NT2/D1 (cell line): Measurements from ENCODE around the gene ATP1A2.

Source experiments
- DNase-seq: peaks from one replicate; pipeline ENCODE4 v3.0.0-alpha.2; 2011; ENCODE audit warnings: low read depth, low spot score
- H3K27me3 ChIP-seq: 2 replicates; pipeline ENCODE4 v1.6.0; 2011; ENCODE audit warnings: mild to moderate bottlenecking; ENCODE audit not compliant: insufficient read length, insufficient read depth
- H3K36me3 ChIP-seq: 2 replicates; pipeline ENCODE4 v1.6.1; 2011; ENCODE audit warnings: mild to moderate bottlenecking, low read length, mixed read lengths; ENCODE audit not compliant: insufficient read depth, insufficient read length
- H3K4me1 ChIP-seq: 2 replicates; pipeline ENCODE4 v1.5.1; 2011; ENCODE audit not compliant: insufficient read depth, insufficient read length
- H3K4me3 ChIP-seq: 2 replicates; pipeline ENCODE4 v1.5.1; 2011; ENCODE audit warnings: low read depth; ENCODE audit not compliant: insufficient read length
- H3K9ac ChIP-seq: 2 replicates; pipeline ENCODE4 v1.6.0; 2011; ENCODE audit warnings: low read depth; ENCODE audit not compliant: insufficient read length
- H3K9me3 ChIP-seq: 2 replicates; pipeline ENCODE4 v1.5.1; 2011; ENCODE audit warnings: mild to moderate bottlenecking, low read length; ENCODE audit not compliant: insufficient read depth
- SUZ12 ChIP-seq: IDR thresholded peaks from 2 replicates; pipeline ENCODE4 v1.6.1; 2011; ENCODE audit not compliant: insufficient read length, insufficient read depth; ENCODE audit errors: extremely low read depth
- YY1 ChIP-seq: IDR thresholded peaks from 2 replicates; pipeline ENCODE4 v1.6.1; 2011; ENCODE audit not compliant: insufficient read length, insufficient read depth
- ZNF274 ChIP-seq: IDR thresholded peaks from 2 replicates; pipeline ENCODE4 v1.6.1; 2011; ENCODE audit warnings: mild to moderate bottlenecking, low read depth, low read length

ATP1A2 gene

DNA sequence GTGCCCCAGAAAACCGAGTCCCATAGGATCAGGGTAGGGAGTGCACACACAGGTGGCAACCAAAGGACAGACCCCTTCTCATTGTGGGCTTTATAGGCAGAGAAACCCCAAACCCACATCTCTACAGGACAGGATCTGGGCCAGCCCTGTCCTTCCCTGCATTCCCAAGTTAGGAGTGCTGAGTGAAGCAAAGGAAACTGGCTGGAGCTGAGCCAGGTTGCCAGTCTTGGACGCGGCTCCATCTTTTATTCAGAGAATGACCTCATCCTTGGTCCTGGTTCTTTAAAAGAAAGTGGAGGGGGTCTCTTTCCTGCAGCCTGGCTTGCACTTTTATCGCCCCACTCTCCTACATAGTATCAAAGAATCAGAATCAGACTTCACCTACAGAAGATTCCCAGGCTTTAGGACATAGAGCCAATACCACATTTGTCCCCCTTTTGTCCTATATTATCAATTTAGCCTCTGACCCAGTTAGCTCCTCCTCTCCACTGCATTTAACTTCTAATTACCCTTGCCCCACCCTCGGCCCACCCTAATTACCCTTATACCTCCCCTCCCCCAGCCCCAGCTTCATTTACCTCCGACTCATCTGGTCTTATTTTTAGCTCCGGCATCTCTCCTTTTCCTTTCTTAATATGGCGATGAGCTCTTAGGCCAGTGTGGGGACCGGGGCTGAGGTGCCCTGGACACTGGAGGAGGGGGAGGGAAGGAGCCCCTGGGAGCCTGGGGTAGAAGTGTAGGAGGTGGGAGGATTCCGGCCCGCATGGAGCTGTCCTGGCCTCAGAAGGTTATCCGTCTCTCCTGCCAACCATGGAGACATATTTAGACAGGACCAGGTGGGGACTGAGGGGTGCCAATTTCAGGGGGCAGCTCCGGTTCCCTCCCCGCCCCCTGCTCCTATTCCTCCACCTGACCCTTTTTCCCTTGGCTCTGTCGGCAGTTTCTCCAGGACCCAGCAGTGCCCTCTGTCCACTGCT lies 74.4 kb downstream of the ATP1A2 start, which contains the start of gene CASQ1:
Gene CASQ1, plus strand, starts transcription at position 927 of the 977 bp plus-strand sequence. CDS start 177 bp downstream, outside the sequence.
- Histone ChIP-seq H3K4me3 (no peak within 1 kb of the TSS), H3K36me3 (no peaks in the 10 kb centered on the region), H3K27me3 (no peaks in the 10 kb centered on the region), H3K9ac (no peak within 1 kb of the TSS), H3K4me1 (peaks cover 21% of the 10 kb centered on the region), H3K9me3 (no peaks in the 10 kb centered on the region)
- no peak for DNase-seq
- TF ChIP-seq SUZ12, result no peak

DNA sequence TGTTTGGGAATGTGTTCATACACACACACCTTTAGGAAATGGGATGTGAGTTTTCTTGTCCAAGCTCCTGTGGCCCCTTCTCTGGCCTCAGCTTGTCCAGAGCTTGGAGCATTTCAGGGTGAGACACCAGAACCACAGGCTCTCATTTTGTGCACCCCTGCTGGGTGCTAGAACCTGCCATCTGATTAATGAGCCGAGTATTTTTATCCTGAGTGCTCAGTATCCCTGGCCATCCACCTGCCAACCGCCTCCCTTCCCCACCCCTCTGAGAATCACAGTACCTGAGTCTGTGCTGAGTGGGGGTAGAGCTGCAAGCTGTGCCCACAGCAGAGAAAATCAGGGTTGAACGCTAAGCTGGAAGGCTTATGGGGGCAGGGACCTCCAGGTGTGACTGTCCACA lies 76.2 kb downstream of the ATP1A2 start:
- TF ChIP-seq ZNF274, result no peak
- TF ChIP-seq YY1, result no peak
- TF ChIP-seq SUZ12, result no peak
- H3K4me3 ChIP-seq, result no peak overlapping the region
- H3K27me3 ChIP-seq, result no peaks in the 10 kb centered on the region
- H3K9ac ChIP-seq, result no peak overlapping the region
- H3K9me3 ChIP-seq, result no peaks in the 10 kb centered on the region
- no peak for DNase-seq
- peaks cover 21% of the 10 kb centered on the region for H3K4me1 ChIP-seq
- no peaks in the 10 kb centered on the region for H3K36me3 ChIP-seq

DNA sequence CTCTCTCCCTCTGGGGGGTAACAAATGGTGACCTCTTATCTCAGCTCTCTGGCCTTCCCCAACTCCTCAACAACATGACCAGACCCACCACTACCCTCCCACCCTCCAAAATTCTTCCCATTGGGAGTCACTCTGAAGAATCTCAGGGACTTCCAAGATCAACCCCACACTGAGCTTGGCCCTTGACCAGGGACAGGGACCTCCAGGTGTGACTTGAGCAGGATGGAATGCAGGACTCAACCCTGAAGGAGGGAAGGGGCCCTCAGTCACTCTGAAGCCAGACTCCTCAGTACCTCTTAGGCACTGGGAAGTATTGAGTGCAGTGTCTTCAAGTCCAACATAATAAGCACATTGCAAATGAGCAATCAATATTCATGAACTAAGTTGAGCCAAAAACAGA lies 76.7 kb downstream of the ATP1A2 start:
- TF ChIP-seq SUZ12 (no peak), ZNF274 (no peak), YY1 (no peak)
- no peaks in the 10 kb centered on the region for H3K9me3 ChIP-seq
- DNase-seq, result no peak
- H3K9ac ChIP-seq, result no peak overlapping the region
- no peak overlapping the region for H3K4me3 ChIP-seq
- no peaks in the 10 kb centered on the region for H3K36me3 ChIP-seq
- peaks cover 21% of the 10 kb centered on the region for H3K4me1 ChIP-seq
- H3K27me3 ChIP-seq, result no peaks in the 10 kb centered on the region
